Right lobe of liver (tissue), 4 donors: Measurements from ENCODE around the gene DNAJB11.

Source experiments
- POLR2A ChIP-seq: fragments of 450-650 bp; IDR thresholded peaks from one replicate; pipeline ENCODE4 v1.6.1; 2017; ENCODE audit warnings: antibody characterized with exemption, mild to moderate bottlenecking
- TF ChIP-seq, protein P1 (sequence below), 4 donors: fragments of 200-600 bp in 3 of 4; fragments of 450-650 bp in 1 of 4; IDR thresholded peaks; one replicate each; pipeline versions ENCODE4 v1.5.1 to v1.8.0; 2016 to 2022; ENCODE audit warnings: antibody characterized with exemption in 4 of 4, mild to moderate bottlenecking in 2 of 4
- donor health status: DM: no; HTN: no; CAD: no.
- donor health status: DM: no; HTN: no; CAD: no.
- donor health status: DM: no; HTN: yes; CAD: no.

DNA sequence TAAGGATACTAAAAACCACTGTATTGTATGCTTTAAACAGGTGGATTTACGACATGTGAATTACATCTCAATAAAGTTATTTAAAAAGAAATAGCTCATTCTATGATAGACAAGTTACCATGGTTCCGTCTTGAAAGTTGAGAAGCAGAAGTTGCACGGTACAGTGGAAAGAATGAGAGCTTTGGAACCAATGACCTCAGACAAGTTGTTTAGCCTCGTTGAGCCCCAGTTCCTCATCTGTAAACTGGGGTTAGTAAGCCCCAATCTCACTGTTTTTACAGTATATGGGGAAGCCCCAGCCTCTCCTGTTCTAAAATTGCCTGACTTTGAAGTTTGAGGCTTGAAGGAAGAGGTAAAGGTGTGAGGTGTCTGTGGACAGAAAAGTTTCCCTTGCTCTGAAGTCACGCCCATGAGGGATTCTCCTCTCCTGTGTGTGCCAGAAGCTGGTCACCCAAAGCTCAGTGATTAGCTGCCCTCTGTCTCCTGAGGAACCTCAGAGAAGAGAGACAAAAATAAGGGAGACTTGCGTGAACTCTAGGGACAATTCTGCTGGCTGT lies 36.3 kb upstream of the DNAJB11 start:
- TF ChIP-seq POLR2A, result no peak
- TF ChIP-seq, protein P1, sequence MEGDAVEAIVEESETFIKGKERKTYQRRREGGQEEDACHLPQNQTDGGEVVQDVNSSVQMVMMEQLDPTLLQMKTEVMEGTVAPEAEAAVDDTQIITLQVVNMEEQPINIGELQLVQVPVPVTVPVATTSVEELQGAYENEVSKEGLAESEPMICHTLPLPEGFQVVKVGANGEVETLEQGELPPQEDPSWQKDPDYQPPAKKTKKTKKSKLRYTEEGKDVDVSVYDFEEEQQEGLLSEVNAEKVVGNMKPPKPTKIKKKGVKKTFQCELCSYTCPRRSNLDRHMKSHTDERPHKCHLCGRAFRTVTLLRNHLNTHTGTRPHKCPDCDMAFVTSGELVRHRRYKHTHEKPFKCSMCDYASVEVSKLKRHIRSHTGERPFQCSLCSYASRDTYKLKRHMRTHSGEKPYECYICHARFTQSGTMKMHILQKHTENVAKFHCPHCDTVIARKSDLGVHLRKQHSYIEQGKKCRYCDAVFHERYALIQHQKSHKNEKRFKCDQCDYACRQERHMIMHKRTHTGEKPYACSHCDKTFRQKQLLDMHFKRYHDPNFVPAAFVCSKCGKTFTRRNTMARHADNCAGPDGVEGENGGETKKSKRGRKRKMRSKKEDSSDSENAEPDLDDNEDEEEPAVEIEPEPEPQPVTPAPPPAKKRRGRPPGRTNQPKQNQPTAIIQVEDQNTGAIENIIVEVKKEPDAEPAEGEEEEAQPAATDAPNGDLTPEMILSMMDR (IDR thresholded peaks at IDR 0.05), result no peak
